HL-60 (cell line): Measurements from ENCODE around the gene DCAF12L2.

ENCODE experiments used
- DNase-seq, 2 experiments: peaks; one replicate each; pipeline ENCODE4 v3.0.0-alpha.2; 2010 to 2020; ENCODE audit warnings: low read depth in 1 of 2, low spot score in 1 of 2
- H3K27ac ChIP-seq: fragments of 250-450 bp; sonication (Bioruptor Pico); replicated peaks from 2 replicates; pipeline ENCODE4 v1.5.1; 2020; ENCODE audit warnings: mild to moderate bottlenecking, moderate library complexity
- H3K27me3 ChIP-seq: fragments of 250-450 bp; sonication (Bioruptor Pico); 2 replicates; pipeline ENCODE4 v1.5.1; 2021; ENCODE audit warnings: mild to moderate bottlenecking, moderate library complexity; ENCODE audit not compliant: insufficient read depth, poor library complexity, severe bottlenecking
- H3K4me3 ChIP-seq: replicated peaks from 2 replicates; pipeline ENCODE4 v1.5.1; 2011; ENCODE audit warnings: mild to moderate bottlenecking, control low read depth, low read length; ENCODE audit not compliant: insufficient read depth
- CTCF ChIP-seq: IDR thresholded peaks from one replicate; pipeline ENCODE4 v1.5.1; 2011; ENCODE audit warnings: low read length, control low read depth, inconsistent platforms; ENCODE audit not compliant: insufficient read depth
- GABPA ChIP-seq: IDR thresholded peaks from 2 replicates; pipeline ENCODE4 v1.6.1; 2012; ENCODE audit warnings: low read depth
- POLR2AphosphoS5 ChIP-seq: IDR thresholded peaks from 2 replicates; pipeline ENCODE4 v1.6.1; 2012; ENCODE audit warnings: low read depth
- REST ChIP-seq: IDR thresholded peaks from 2 replicates; pipeline ENCODE4 v1.6.1; 2012; ENCODE audit warnings: low read depth; ENCODE audit not compliant: insufficient replicate concordance
- SPI1 ChIP-seq: IDR thresholded peaks from 2 replicates; pipeline ENCODE4 v1.6.1; 2012; ENCODE audit warnings: low read depth, mild to moderate bottlenecking, borderline replicate concordance

DCAF12L2 gene

DNA sequence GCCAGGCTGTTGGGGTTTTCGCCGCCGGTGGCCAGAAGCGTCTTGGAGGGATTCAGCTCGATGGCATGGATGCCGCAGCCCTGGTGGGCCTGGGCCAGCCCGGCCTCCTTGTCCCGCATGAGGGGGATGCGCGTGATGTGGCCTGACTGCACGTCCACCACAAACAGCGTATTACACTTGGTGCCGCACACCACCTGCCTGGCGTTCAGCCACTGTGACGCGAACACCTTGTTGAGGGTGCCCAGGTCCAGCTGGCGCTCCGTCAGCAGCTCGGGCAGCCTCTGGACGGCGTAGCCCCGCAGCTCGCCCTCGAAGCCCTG, 728 bp downstream of the DCAF12L2 start:
- no peak overlapping the region for H3K27ac ChIP-seq
- no peak for TF ChIP-seq REST
- H3K4me3 ChIP-seq, result no peak overlapping the region
- no peaks in the 10 kb centered on the region for H3K27me3 ChIP-seq
- DNase-seq, result no peak

DNA sequence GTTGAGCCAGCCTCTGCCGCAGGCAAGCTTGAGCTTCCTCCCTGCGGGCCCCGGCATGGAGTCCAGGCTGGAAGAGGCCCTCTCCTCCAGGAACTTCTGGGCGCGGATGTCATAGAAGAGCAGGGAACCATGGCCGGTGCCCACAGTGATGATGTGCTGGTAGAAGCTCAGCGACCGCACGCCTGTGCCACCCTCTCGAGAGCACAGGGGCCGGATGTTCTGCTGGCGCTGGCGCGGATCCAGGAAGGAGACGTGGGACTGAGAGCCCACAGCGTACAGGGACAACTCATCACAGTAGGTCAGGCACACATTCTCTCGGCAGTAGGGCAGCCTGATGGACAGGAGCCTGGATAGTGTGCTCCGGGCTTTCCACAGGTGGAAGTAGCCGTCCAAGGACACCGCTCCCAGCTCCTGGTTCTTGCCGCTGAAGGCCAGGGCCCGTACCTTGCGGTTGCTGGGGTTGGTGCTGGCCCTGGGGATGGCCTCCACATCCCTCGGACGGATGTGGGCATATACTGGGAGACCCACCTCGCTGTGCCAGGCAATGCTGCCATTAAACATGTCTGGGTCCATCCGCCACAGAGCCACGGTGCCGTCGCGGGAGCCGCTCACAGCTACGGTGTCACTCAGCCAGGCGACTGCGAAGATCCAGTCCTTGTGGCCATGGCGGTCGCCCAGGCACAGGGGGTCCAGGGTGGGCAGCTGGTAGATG, 1.2 kb downstream of the DCAF12L2 start:
- H3K27me3 ChIP-seq, result no peaks in the 10 kb centered on the region
- H3K4me3 ChIP-seq, result no peak overlapping the region
- no peak overlapping the region for H3K27ac ChIP-seq
- DNase-seq, result no peak
- TF ChIP-seq POLR2AphosphoS5 (no peak), CTCF (no peak), GABPA (no peak), REST (no peak), SPI1 (no peak)

GRCh38 chrX:126164226-126164625, 1.9 kb downstream of the DCAF12L2 start:
- no peak overlapping the region for H3K4me3 ChIP-seq
- no peaks in the 10 kb centered on the region for H3K27me3 ChIP-seq
- no peak for DNase-seq
- H3K27ac ChIP-seq, result no peak overlapping the region
- TF ChIP-seq GABPA, result no peak
- TF ChIP-seq REST, result no peak
- no peak for TF ChIP-seq POLR2AphosphoS5
- TF ChIP-seq CTCF, result no peak
- TF ChIP-seq SPI1, result no peak

DNA sequence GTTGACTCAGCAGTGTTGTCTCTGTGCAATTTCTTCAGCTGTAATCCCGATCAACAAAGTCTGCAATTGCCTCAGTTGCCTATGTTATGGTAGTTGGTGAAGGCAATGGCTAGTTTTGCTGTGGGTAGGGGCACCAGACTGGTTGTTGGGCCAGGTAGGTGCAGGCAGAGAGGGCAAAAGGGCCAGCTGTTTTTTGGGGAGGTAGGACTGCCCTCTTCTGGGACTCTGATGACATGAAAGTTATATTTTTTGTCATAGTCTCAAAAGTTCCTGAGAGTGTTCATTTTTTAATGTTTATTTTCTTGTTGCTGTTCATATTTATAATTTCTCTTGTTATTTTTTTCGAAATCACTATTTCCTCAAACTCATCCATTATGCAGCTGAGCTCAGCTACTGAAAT, 25.1 kb downstream of the DCAF12L2 start:
- TF ChIP-seq POLR2AphosphoS5, result no peak
- TF ChIP-seq GABPA, result no peak
- no peak for TF ChIP-seq CTCF
- TF ChIP-seq REST, result no peak
- no peak for TF ChIP-seq SPI1
- Histone ChIP-seq H3K4me3 (no peak overlapping the region), H3K27ac (no peak overlapping the region), H3K27me3 (no peaks in the 10 kb centered on the region)
- DNase-seq, result no peak
